GM12878 (cell line): Measurements from ENCODE around the gene MTHFD1. TPM values are rescaled to one million over a fixed set of nuclear protein-coding genes. Genes with fewer than 3 reads are reported as not detected.

Experiments used
- ATAC-seq: fragments of 200-7000 bp; cut with Tn5 transposase; 3 replicates; pipeline ENCODE4 v1.9.1; 2020; ENCODE audit warnings: mild to moderate bottlenecking, moderate library complexity
- BruUV-seq: library from RNA; stranded (reverse); fragments of 400-500 nt; replicated peaks from 2 replicates; lab custom pipeline; 2021; lab: Mats Ljungman, UMichigan
- CTCF ChIA-PET: fragments of 300-600 bp; sonication (Branson Sonifier 250); formaldehyde crosslinking; extraction: SDS; loops from one replicate; lab custom pipeline; 2021; ENCODE audit warnings: inconsistent platforms; lab: Yijun Ruan, JAX
- POLR2A ChIA-PET: fragments of 350-600 bp; formaldehyde crosslinking; extraction: SDS; loops from one replicate; lab custom pipeline; 2021; ENCODE audit warnings: inconsistent platforms; lab: Charles Lee
- RAD21 ChIA-PET: fragments of 300-600 bp; sonication (Branson Sonifier 250); formaldehyde crosslinking; loops from one replicate; lab custom pipeline; 2023; ENCODE audit warnings: antibody characterized with exemption; ENCODE audit not compliant: unreplicated experiment; lab: Charles Lee
- SMC1A ChIA-PET: fragments of 300-600 bp; sonication (Branson Sonifier 250); formaldehyde crosslinking; loops from one replicate; lab custom pipeline; 2023; ENCODE audit not compliant: unreplicated experiment, uncharacterized antibody; lab: Charles Lee
- DNase-seq: peaks from one replicate; pipeline ENCODE4 v3.0.0-alpha.2; 2011; ENCODE audit warnings: low read depth, low spot score
- FAIRE-seq: peaks from 3 replicates; lab custom pipeline; 2011; peaks lifted over from hg19 to GRCh38; lab: Jason Lieb, UNC
- H2AFZ ChIP-seq: 2 replicates; pipeline ENCODE4 v1.6.0; 2011; ENCODE audit warnings: low read depth, low read length, control low read depth; ENCODE audit not compliant: control insufficient read depth
- H3K27ac ChIP-seq: 2 replicates; pipeline ENCODE4 v1.5.1; 2011; ENCODE audit warnings: control low read depth; ENCODE audit not compliant: control insufficient read depth, insufficient read depth
- H3K27me3 ChIP-seq, 2 experiments: replicated peaks in 1 of 2; 2 replicates each; pipeline versions ENCODE4 v1.6.0 to v1.6.1; 2011; ENCODE audit warnings: low read length in 1 of 2; ENCODE audit not compliant: control insufficient read depth in 2 of 2, insufficient read depth in 2 of 2
- H3K36me3 ChIP-seq, 2 experiments: 2 replicates each; pipeline ENCODE4 v1.5.1; 2011; ENCODE audit warnings: low read length in 1 of 2; ENCODE audit not compliant: control insufficient read depth in 2 of 2, insufficient read depth in 2 of 2
- H3K4me1 ChIP-seq: 2 replicates; pipeline ENCODE4 v1.6.1; 2011; ENCODE audit warnings: mild to moderate bottlenecking, low read length, moderate library complexity, mixed read lengths; ENCODE audit not compliant: control insufficient read depth, insufficient read depth
- H3K4me2 ChIP-seq: 2 replicates; pipeline ENCODE4 v1.6.0; 2011; ENCODE audit warnings: control low read depth; ENCODE audit not compliant: control insufficient read depth, insufficient read depth
- H3K4me3 ChIP-seq: fragments of 200-600 bp; sonication (generic); 2 replicates; pipeline ENCODE4 v1.5.1; 2016
- H3K79me2 ChIP-seq: 2 replicates; pipeline ENCODE4 v1.6.0; 2011; ENCODE audit warnings: low read length; ENCODE audit not compliant: control insufficient read depth, insufficient read depth
- H3K9ac ChIP-seq: 2 replicates; pipeline ENCODE4 v1.8.0; 2011; ENCODE audit warnings: low read length, control low read depth, mixed read lengths; ENCODE audit not compliant: control insufficient read depth, insufficient read depth
- H3K9me3 ChIP-seq: replicated peaks from 3 replicates; pipeline ENCODE4 v1.5.1; 2011; ENCODE audit warnings: mild to moderate bottlenecking, low read length; ENCODE audit not compliant: control insufficient read depth, insufficient read depth
- H4K20me1 ChIP-seq: 2 replicates; pipeline ENCODE4 v1.6.0; 2011; ENCODE audit not compliant: control insufficient read depth, insufficient read depth
- CBFB ChIP-seq: IDR thresholded peaks from 2 replicates; pipeline ENCODE4 v1.6.1; 2016; ENCODE audit warnings: antibody characterized with exemption, low read depth
- CREB1 ChIP-seq: IDR thresholded peaks from 2 replicates; pipeline ENCODE4 v1.6.1; 2012; ENCODE audit warnings: low read depth, mild to moderate bottlenecking, inconsistent platforms
- ETV6 ChIP-seq, 2 experiments: fragments of 450-650 bp in 1 of 2; IDR thresholded peaks in 1 of 2; conservative IDR thresholded peaks in 1 of 2; 2 replicates each; pipeline ENCODE4 v1.6.1; 2014; ENCODE audit warnings: antibody characterized with exemption in 1 of 2, borderline replicate concordance in 1 of 2, low read depth in 1 of 2, mild to moderate bottlenecking in 1 of 2, moderate library complexity in 1 of 2
- EZH2 ChIP-seq: IDR thresholded peaks from 2 replicates; pipeline ENCODE4 v1.6.1; 2012; ENCODE audit warnings: low read depth, mild to moderate bottlenecking, control low read depth, inconsistent platforms, low read length, borderline replicate concordance; ENCODE audit not compliant: control insufficient read depth
- NFXL1 ChIP-seq: fragments of 450-650 bp; IDR thresholded peaks from 2 replicates; pipeline ENCODE4 v1.6.1; 2017; ENCODE audit warnings: antibody characterized with exemption, mild to moderate bottlenecking, borderline replicate concordance
- NFYA ChIP-seq: IDR thresholded peaks from 2 replicates; pipeline ENCODE4 v1.6.1; 2011; ENCODE audit warnings: low read depth, mild to moderate bottlenecking, low read length, improper control_type of control experiment, borderline replicate concordance
- PAX5 ChIP-seq: IDR thresholded peaks from 2 replicates; pipeline ENCODE4 v1.6.1; 2011; ENCODE audit warnings: low read depth, low read length, borderline replicate concordance
- POU2F2 ChIP-seq: IDR thresholded peaks from 3 replicates; pipeline ENCODE4 v1.6.1; 2011; ENCODE audit warnings: low read depth, mild to moderate bottlenecking, low read length, borderline replicate concordance
- SP1 ChIP-seq: IDR thresholded peaks from one replicate; pipeline ENCODE4 v1.6.1; 2011; ENCODE audit warnings: low read depth, low read length
- SREBF1 ChIP-seq: IDR thresholded peaks from 2 replicates; pipeline ENCODE4 v1.6.1; 2012; ENCODE audit warnings: mild to moderate bottlenecking, low read length
- TBL1XR1 ChIP-seq: IDR thresholded peaks from 2 replicates; pipeline ENCODE4 v1.6.1; 2012; ENCODE audit warnings: low read depth, low read length, improper control_type of control experiment
- WGBS: methylation state at CpG from one replicate; pipeline ENCODE4 v1.1.6; 2016; ENCODE audit warnings: low lambda C conversion rate; ENCODE audit not compliant: insufficient replicate concordance, insufficient coverage; ENCODE audit errors: missing lambda C conversion rate; 5-methylcytosine and 5-hydroxymethylcytosine counted together
- in situ Hi-C: fragments of 300-500 bp; cut with MboI; formaldehyde crosslinking; loops from 9 replicates; pipeline ENCODE4 v1.14.3; 2018; ENCODE audit warnings: mixed read lengths
- intact Hi-C: fragments of 100-400 bp; cut with micrococcal nuclease; formaldehyde crosslinking; loops from one replicate; pipeline ENCODE4 v1.14.2; 2022; ENCODE audit not compliant: unreplicated experiment
- polyA plus RNA-seq, 11 experiments: library from polyadenylated mRNA; depleted of rRNA in 4 of 11; unstranded in 6 of 11; stranded (reverse) in 5 of 11; fragments of >200 nt; fragmentation: Nextera tagmentation in 4 of 11; fragmentation: Illumina TruSeq in 1 of 11; extraction: Ambion mirVana in 4 of 11; extraction: Trizol in 1 of 11; gene quantifications; 1 replicate in 1 of 11; 2 replicates in 10 of 11; pipeline versions ENCODE4 v1.2.1 to v1.2.3, GENCODE V29; 2011 to 2016; ENCODE audit warnings: inconsistent platforms in 2 of 11, missing spikeins in 2 of 11, low read depth in 1 of 11
- total RNA-seq, 4 experiments: library from RNA; depleted of rRNA in 3 of 4; stranded (reverse); fragments of >200 nt in 3 of 4; fragmentation: Illumina TruSeq in 1 of 4; extraction: Trizol in 1 of 4; gene quantifications; 2 replicates each; pipeline versions ENCODE4 v1.2.1 to v1.2.3, GENCODE V29; 2013 to 2021
- TF ChIP-seq, protein P1 (sequence below): IDR thresholded peaks from 2 replicates; pipeline ENCODE4 v1.6.1; 2012; ENCODE audit warnings: low read length, inconsistent platforms
- TF ChIP-seq, protein P2 (sequence below): fragments of 450-650 bp; IDR thresholded peaks from 2 replicates; pipeline ENCODE4 v1.6.1; 2017; ENCODE audit warnings: mild to moderate bottlenecking

Gene MTHFD1
- total and polyA plus RNA-seq, 10 of the 15 experiments (the other 5 are each of a cell fraction or from before 2014, with no cell fraction given), result 99.3 to 310 (median 173) TPM

DNA sequence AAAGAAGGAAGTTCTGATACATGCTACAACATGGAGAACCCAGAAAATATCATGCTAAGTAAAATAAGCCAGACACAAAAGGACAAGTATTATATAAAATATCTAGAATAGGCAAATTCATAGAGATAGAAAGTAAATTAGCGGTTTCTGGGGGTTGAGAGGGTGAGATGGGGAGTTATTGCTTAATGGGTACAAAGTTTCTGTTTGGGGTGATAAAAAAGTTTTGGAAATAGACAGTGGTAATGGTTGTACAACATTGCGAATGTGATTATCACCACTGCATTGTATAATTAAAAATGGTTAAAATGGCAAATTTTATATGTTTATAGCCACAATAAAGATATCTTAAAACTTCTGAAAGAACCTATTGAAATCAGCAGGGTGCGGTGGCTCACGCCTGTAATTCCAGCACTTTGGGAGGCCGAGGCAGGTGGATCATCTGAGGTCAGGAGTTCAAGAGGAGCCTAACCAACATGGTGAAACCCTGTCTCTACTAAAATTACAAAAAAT, 100.5 kb downstream of the MTHFD1 start:
- H4K20me1 ChIP-seq, result no peaks in the 10 kb centered on the region
- H3K27ac ChIP-seq, result no peak overlapping the region
- no peak for TF ChIP-seq ETV6 (conservative IDR thresholded peaks at IDR 0.05 in 1 of 2, IDR thresholded peaks at IDR 0.05 in 1 of 2; ENCODE audit: borderline replicate concordance in 1 of 2, low read depth in 1 of 2)
- H3K4me3 ChIP-seq, result no peak overlapping the region
- SMC1A ChIA-PET, result interaction anchor here (1.2 to 1.9 kb wide), 3 partner anchors 9 to 59 kb away, joined by 3 to 12 read pairs (median 3); no protein-coding TSS in a partner anchor
- RAD21 ChIA-PET, result no interaction called here
- no peak overlapping the region for H3K9ac ChIP-seq
- peaks cover 4% of the 10 kb centered on the region for H3K79me2 ChIP-seq
- no TSS peak for BruUV-seq
- H3K36me3 ChIP-seq, result peaks cover 4 to 25% of the 10 kb centered on the region in 2 experiments; a peak in 2 of 4 replicates
- no peak for DNase-seq
- POLR2A ChIA-PET, result interaction anchor here (0.8 to 1.0 kb wide), 3 partner anchors 9 to 97 kb away, joined by 3 to 5 read pairs (median 3); no protein-coding TSS in a partner anchor
- H2AFZ ChIP-seq, result no peak overlapping the region
- no peak for FAIRE-seq
- no peak for ATAC-seq
- no peaks in the 10 kb centered on the region for H3K4me1 ChIP-seq
- in situ Hi-C loops, result no loop called here
- H3K4me2 ChIP-seq, result no peak overlapping the region
- no peaks in the 10 kb centered on the region for H3K9me3 ChIP-seq
- H3K27me3 ChIP-seq, result no peaks in the 10 kb centered on the region
- WGBS, result 100% methylated on average over 5 of the region's 5 CpGs
- intact Hi-C loops, result no loop called here
- CTCF ChIA-PET, result interaction anchor here (0.9 to 10.2 kb wide), 5 partner anchors 9 to 59 kb away, joined by 3 to 72 read pairs (median 7); no protein-coding TSS in a partner anchor

DNA sequence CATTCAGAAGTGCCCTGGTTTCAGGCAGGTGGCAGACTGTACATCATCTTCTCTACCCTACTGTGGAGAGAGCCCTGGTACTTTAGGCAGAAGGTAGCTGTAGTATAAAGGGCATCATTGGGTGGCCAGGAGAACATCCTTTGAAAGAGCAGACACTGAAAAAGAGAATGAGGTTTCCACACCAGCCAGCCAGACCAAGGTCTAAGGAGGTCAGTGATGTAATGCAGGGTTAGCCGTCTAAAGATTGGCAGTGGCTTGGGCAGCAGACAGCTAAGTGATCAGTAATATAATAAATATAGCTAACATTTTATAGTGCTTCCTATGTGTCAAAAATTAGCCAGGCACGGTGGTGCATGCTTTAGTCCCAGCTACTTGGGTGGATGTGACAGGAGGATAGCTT, 103.5 kb downstream of the MTHFD1 start:
- no peak for ATAC-seq
- no TSS peak for BruUV-seq
- no peaks in the 10 kb centered on the region for H3K4me1 ChIP-seq
- ChIA-PET SMC1A (interaction anchor here (1.2 to 3.2 kb wide), 8 partner anchors 10 to 148 kb away, joined by 3 to 10 read pairs (median 4); partner anchors contain the start of gene MTHFD1), RAD21 (interaction anchor here (0.8 to 1.7 kb wide), 3 partner anchors 18 to 148 kb away, joined by 3 read pairs; no protein-coding TSS in a partner anchor), CTCF (interaction anchor here (0.9 to 10.2 kb wide), 3 partner anchors 17 to 62 kb away, joined by 4 to 72 read pairs (median 14); no protein-coding TSS in a partner anchor), POLR2A (interaction anchor here (0.6 to 1.6 kb wide), 4 partner anchors 9 to 613 kb away, joined by 4 to 7 read pairs (median 6); partner anchors contain the start of gene ZBTB25)
- H3K9ac ChIP-seq, result no peak overlapping the region
- H3K9me3 ChIP-seq, result no peaks in the 10 kb centered on the region
- in situ Hi-C loops, result no loop called here
- intact Hi-C loops, result no loop called here
- H4K20me1 ChIP-seq, result no peaks in the 10 kb centered on the region
- peaks cover 4 to 25% of the 10 kb centered on the region in 2 experiments; a peak in 2 of 4 replicates for H3K36me3 ChIP-seq
- no peaks in the 10 kb centered on the region for H3K27me3 ChIP-seq
- H3K4me3 ChIP-seq, result no peak overlapping the region
- 95% methylated on average over 2 of the region's 2 CpGs for WGBS
- no peak for FAIRE-seq
- peaks cover 15% of the 10 kb centered on the region for H3K79me2 ChIP-seq
- H3K27ac ChIP-seq, result no peak overlapping the region
- no peak overlapping the region for H2AFZ ChIP-seq
- DNase-seq, result no peak
- no peak overlapping the region for H3K4me2 ChIP-seq
- no peak for TF ChIP-seq CREB1
- no peak for TF ChIP-seq SP1
- no peak for TF ChIP-seq EZH2
- no peak for TF ChIP-seq POU2F2
- TF ChIP-seq SREBF1, result no peak
- TF ChIP-seq, protein P1, sequence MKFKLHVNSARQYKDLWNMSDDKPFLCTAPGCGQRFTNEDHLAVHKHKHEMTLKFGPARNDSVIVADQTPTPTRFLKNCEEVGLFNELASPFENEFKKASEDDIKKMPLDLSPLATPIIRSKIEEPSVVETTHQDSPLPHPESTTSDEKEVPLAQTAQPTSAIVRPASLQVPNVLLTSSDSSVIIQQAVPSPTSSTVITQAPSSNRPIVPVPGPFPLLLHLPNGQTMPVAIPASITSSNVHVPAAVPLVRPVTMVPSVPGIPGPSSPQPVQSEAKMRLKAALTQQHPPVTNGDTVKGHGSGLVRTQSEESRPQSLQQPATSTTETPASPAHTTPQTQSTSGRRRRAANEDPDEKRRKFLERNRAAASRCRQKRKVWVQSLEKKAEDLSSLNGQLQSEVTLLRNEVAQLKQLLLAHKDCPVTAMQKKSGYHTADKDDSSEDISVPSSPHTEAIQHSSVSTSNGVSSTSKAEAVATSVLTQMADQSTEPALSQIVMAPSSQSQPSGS, result no peak
- no peak for TF ChIP-seq TBL1XR1
- TF ChIP-seq, protein P2, sequence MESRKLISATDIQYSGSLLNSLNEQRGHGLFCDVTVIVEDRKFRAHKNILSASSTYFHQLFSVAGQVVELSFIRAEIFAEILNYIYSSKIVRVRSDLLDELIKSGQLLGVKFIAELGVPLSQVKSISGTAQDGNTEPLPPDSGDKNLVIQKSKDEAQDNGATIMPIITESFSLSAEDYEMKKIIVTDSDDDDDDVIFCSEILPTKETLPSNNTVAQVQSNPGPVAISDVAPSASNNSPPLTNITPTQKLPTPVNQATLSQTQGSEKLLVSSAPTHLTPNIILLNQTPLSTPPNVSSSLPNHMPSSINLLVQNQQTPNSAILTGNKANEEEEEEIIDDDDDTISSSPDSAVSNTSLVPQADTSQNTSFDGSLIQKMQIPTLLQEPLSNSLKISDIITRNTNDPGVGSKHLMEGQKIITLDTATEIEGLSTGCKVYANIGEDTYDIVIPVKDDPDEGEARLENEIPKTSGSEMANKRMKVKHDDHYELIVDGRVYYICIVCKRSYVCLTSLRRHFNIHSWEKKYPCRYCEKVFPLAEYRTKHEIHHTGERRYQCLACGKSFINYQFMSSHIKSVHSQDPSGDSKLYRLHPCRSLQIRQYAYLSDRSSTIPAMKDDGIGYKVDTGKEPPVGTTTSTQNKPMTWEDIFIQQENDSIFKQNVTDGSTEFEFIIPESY, result no peak
- no peak for TF ChIP-seq NFXL1
- no peak for TF ChIP-seq PAX5
- no peak for TF ChIP-seq NFYA
- no peak for TF ChIP-seq CBFB
